ENCODE results near the gene GRHL3. TPM values are rescaled to one million over a fixed set of nuclear protein-coding genes. Genes with fewer than 3 reads are reported as not detected.
A peak's percentile ranks its signal among the peaks of the same experiment; 100 is the strongest.

The GRHL3 gene
- total and polyA plus RNA-seq, 7 donors, result 0.23 to 0.63 TPM; not detected in 5

DNA sequence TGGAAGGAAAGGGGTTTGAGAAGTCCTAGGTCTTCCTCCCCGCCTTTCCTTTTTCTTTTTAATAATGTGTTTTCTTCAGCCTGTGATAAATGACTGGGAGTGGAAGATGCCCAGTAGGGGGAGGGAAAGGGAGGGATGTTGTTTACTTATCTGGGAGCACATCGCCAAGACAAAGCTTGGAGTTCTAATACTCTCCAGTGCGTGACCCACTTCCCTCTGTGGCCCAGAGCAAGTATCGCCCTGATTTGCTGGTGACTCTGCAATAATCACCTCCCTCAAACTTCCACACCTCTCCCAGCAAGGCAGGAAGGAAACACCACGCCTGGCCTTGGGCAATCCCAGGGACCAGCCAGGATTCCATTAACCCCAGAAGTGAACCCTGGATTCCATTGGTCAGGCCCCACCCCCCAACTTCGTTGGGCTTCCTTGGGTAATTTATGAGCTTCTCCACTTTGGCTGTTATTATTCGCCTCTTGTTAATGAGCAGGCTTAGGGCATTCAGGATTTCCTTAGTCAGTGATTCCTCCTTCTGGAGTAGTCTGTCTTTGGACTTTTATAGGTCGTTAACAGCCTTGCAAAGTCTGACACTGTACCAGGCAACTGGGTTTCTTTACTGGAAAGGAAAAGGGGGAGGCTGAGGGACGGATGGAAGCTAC lies 24.3 kb upstream of the GRHL3 start:
- WGBS, 2 donors, result 36 to 44% methylated on average over 9 of the region's 9 CpGs
- H3K36me3 ChIP-seq, result no peaks in the 10 kb centered on the region
- H3K9me3 ChIP-seq, result no peaks in the 10 kb centered on the region
- TF ChIP-seq, protein P1, sequence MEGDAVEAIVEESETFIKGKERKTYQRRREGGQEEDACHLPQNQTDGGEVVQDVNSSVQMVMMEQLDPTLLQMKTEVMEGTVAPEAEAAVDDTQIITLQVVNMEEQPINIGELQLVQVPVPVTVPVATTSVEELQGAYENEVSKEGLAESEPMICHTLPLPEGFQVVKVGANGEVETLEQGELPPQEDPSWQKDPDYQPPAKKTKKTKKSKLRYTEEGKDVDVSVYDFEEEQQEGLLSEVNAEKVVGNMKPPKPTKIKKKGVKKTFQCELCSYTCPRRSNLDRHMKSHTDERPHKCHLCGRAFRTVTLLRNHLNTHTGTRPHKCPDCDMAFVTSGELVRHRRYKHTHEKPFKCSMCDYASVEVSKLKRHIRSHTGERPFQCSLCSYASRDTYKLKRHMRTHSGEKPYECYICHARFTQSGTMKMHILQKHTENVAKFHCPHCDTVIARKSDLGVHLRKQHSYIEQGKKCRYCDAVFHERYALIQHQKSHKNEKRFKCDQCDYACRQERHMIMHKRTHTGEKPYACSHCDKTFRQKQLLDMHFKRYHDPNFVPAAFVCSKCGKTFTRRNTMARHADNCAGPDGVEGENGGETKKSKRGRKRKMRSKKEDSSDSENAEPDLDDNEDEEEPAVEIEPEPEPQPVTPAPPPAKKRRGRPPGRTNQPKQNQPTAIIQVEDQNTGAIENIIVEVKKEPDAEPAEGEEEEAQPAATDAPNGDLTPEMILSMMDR (IDR thresholded peaks at IDR 0.05), result peak in 2 of 4 experiments; percentile 10 to 32
- TF ChIP-seq EP300 (IDR thresholded peaks at IDR 0.05), result peak in 1 of 4 donors; percentile 11
- peak; percentile 56 to 85 (median 72) for TF ChIP-seq POLR2AphosphoS5 (IDR thresholded peaks at IDR 0.05)
- TF ChIP-seq POLR2A (IDR thresholded peaks at IDR 0.05), result no peak
- intact Hi-C loops (cut with DNase I), result loop anchor here (2.0 to 5.0 kb wide), 2 partner anchors 93 to 98 kb away; no protein-coding TSS in a partner anchor
- H3K4me1 ChIP-seq, result peaks cover 0 to 35% (median 32%) of the 10 kb centered on the region in 4 donors
- H3K27me3 ChIP-seq, result no peaks in the 10 kb centered on the region
- H3K4me3 ChIP-seq, result no peak overlapping the region
- peak; percentile 93 for DNase-seq
- H3K27ac ChIP-seq, result peak overlapping the region; percentile 71 to 84 (median 81)

DNA sequence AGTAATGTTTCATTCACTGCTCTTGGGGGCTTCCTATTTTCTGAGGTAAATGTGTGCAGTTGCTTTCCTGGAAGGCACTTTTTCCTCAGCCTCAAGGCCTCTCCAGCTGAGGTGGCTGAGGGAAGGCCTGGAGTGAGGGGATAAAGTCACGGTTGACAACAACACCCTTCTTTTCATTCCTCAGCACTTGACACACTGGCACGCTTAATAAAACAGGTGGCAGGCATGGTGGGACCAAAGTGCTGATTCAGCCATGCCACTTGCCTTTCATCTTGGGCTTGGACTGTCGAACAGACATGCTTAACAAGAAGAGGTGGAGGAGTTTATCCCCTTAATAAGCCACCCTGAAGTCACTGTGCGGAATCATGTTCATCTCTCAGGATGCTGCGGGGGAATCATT lies 23.6 kb upstream of the GRHL3 start:
- intact Hi-C loops (cut with DNase I), result loop anchor here (2.0 kb wide), 1 partner anchor 97 kb away; no protein-coding TSS in a partner anchor
- H3K27ac ChIP-seq, result peak overlapping the region; percentile 71 to 84 (median 81)
- DNase-seq, result no peak
- TF ChIP-seq, protein P1 (IDR thresholded peaks at IDR 0.05), result no peak
- TF ChIP-seq EP300 (IDR thresholded peaks at IDR 0.05), result no peak
- TF ChIP-seq POLR2A (IDR thresholded peaks at IDR 0.05), result no peak
- no peak for TF ChIP-seq POLR2AphosphoS5 (IDR thresholded peaks at IDR 0.05)
- peaks cover 0 to 31% (median 27%) of the 10 kb centered on the region in 4 donors for H3K4me1 ChIP-seq
- no peaks in the 10 kb centered on the region for H3K27me3 ChIP-seq
- H3K9me3 ChIP-seq, result no peaks in the 10 kb centered on the region
- no peaks in the 10 kb centered on the region for H3K36me3 ChIP-seq
- 93 to 95% methylated on average over 5 of the region's 5 CpGs for WGBS, 2 donors
- no peak overlapping the region for H3K4me3 ChIP-seq

DNA sequence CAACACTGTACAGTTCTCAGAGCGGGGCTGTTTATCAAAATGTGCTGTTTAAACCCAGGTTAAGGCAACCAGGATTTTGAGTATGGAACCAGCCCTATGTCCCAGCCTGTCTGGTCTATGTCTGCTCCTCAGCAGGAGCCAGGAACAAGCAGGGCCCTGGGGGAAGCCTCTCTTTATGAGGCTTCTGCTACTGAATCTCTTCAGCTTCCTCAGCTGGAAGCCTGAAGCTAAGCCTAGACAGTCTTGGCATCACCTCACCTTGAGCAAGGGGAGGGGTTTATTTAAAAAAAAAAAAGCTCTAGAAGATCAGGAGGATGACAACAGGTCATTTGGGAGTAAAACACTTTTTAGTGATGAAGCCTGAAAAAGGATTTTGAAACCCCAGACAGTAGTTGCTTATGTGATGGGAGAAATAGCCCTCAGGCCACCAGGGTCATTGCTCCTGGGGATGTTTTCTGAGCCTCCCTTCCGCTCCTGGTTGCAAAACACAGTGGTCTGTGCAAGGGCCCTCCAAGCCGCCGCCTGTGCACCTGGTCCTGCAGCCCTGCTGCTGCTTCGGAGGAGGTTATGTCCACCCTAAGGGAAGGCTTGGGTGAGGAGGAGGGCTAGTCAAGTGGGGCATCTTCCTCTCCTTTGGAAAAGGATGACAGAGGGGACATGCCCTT lies 21.8 kb upstream of the GRHL3 start:
- Histone ChIP-seq H3K27me3 (no peaks in the 10 kb centered on the region), H3K4me1 (peaks cover 0 to 31% (median 26%) of the 10 kb centered on the region in 4 donors), H3K9me3 (no peaks in the 10 kb centered on the region), H3K36me3 (no peaks in the 10 kb centered on the region), H3K27ac (peak overlapping the region in 1 of 4 donors; percentile 18), H3K4me3 (no peak overlapping the region)
- intact Hi-C loops (cut with DNase I), result no loop called here
- no peak for DNase-seq
- 92 to 93% methylated on average over 5 of the region's 5 CpGs for WGBS, 2 donors
- TF ChIP-seq POLR2A (IDR thresholded peaks at IDR 0.05) (no peak), POLR2AphosphoS5 (IDR thresholded peaks at IDR 0.05) (no peak), EP300 (IDR thresholded peaks at IDR 0.05) (no peak)
- TF ChIP-seq, protein P1 (IDR thresholded peaks at IDR 0.05), result no peak

DNA sequence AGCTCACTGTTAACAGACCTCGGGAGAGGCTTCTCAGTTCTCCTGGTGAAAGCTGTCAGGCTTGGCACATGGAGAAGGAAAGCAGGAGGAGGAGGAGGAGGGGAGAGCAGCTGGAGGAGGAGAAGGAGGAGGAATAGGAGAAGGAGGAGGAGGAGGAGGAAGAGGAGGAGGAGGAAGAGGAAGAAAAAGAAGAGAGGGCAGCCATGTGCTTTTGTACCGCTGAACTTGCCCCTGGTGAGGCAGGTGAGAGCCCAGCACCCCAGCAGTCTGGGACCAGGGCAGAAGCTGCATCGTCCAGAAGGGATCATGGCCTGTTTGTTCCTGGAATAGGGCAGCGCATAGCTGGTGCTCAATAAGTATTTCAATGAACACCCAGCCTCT lies 21.3 kb upstream of the GRHL3 start:
- 86 to 90% methylated on average over 4 of the region's 4 CpGs for WGBS, 2 donors
- intact Hi-C loops (cut with DNase I), result no loop called here
- no peak overlapping the region for H3K27ac ChIP-seq
- no peaks in the 10 kb centered on the region for H3K9me3 ChIP-seq
- H3K27me3 ChIP-seq, result no peaks in the 10 kb centered on the region
- H3K36me3 ChIP-seq, result no peaks in the 10 kb centered on the region
- DNase-seq, result no peak
- TF ChIP-seq POLR2A (IDR thresholded peaks at IDR 0.05), result no peak
- TF ChIP-seq, protein P1 (IDR thresholded peaks at IDR 0.05), result no peak
- no peak for TF ChIP-seq POLR2AphosphoS5 (IDR thresholded peaks at IDR 0.05)
- TF ChIP-seq EP300 (IDR thresholded peaks at IDR 0.05), result no peak
- H3K4me3 ChIP-seq, result no peak overlapping the region
- peaks cover 0 to 31% (median 26%) of the 10 kb centered on the region in 4 donors for H3K4me1 ChIP-seq
